MV-4-11 (cell line): Measurements from ENCODE around the gene MINDY4.

Experiments
- DNase-seq: peaks from one replicate; lab custom pipeline; 2025; lab: John Stamatoyannopoulos, UW

MINDY4 gene

DNA sequence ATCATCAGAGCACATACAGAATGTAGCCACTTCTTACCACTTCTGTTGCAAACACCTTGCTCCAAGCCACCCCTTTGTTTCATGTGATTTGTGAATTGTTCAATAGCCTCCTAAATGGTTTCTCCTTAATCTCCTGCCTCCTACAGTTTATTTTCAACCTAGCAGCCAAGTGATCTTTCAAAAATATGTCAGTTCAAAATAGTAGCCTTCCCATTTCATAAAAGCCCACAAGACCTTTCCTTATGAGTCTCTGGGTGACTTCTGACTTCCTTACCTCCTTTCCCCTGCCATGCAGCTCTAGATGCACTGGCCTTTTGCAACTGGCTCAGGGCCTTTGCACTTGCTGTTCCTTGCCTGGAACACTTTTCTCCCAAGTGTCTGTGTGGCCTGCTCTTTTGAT lies 4.8 kb downstream of the MINDY4 start:
- DNase-seq: no peak

DNA sequence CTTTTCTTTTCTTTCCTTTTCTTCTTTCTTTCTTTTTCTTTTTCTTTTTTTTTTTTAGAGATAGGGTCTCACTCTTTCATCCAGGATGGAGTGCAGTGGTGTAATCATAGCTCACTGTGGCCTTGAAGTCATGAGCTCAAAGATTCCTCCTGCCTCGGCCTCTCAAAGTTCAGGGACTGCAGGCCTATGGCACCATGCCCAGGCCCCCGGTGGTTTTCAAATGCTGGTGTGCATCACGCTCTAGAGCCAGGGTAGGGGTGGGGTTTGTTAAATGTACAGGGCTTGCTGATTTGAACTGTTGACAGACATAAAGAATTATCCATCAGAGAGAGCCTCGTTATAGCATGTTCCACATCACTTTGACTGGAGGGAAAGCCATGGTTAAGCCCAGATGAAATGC lies 5.8 kb downstream of the MINDY4 start:
- no peak for DNase-seq

DNA sequence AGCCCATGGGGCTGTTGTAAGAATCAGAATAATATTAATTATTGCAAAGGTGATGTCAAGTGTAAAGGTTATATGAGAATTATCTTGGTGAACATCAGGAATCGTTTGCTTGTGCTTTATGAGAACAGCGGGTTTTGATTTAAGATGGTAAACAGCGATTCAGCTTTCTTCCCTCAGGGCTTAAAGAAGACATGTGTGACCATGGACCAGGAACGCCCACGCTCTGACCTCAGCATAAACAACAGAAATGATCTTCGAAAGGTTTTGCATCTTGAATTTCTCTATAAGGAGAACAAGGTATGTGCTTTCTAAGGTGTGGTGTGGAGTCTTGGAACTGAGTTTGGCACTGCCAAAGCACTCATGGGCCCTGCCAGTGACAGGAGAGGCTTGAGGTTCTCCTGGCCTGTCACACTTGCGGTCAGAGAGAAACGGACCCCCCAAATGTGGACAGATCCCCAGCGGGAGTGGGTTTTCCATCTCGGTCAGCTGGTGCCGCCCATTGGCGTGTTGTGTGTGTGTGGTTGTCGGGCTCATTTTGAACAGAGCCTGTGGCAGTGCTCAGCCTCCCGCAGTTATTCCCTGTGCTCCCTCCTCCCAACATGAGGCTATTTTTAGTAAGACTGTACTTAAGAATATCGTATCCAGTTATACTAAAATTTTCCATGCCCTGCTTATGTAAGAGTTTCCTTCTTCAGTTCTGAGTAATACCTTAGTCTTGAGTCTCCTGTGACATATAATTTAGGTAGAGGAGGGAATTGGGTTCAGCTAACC lies 7.2 kb downstream of the MINDY4 start:
- no peak for DNase-seq

DNA sequence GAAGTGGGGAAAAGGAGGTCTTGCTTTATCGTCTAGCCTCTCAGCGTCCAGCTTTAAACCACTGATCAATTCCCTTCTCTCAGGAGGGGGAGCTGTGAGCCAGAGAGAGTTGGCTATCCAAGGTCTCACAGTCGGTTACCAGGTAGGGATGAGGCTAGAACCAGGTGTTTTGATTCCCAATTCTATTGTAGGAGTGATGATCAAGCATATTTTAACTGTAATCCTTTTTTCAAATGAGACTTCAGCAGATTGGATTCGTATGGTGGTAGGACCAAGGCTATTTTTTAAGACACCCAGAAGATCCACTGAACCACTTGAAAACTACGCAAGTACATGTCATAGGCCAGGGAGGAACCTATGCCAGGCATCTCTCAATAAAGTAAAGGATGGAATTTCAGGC lies 8.4 kb downstream of the MINDY4 start:
- no peak for DNase-seq

DNA sequence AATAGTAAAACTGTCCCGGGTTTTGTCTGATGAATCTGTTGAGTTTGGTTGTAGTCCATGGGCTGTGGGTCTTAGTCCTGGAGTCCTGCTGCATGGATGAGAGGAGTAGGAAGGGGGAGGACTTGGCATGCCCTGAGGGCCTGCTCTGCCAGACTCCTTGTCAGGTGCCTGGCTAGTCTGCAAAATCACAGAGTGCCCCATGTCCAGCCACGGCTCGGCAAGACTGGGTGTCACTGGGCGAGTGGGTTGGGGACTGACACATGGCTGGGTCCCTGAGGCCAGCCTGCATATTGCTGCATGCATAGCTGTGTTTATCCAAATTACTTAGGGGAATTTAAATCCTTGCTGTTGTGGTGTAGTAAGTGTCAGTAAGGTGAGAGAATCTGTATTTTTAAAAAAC lies 9.7 kb downstream of the MINDY4 start:
- DNase-seq: no peak

DNA sequence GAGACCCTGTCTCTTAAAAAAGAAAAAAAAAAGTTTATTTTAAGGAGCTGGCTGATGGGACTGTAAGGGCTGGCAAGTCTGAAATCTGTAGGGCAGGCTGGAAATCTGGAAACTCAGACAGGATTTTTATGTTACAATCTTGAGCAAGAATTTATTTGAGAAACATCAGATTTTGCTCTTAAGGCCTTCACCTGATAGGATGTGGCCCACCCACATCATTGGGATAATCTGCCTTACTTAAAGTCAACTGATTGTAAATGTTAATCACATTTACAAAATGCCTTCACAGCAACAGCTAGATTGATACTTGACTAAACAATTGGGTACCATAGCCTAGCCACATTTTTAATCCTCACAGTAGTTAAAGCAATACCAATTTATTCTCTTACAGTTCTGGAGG lies 11.5 kb downstream of the MINDY4 start:
- no peak for DNase-seq

DNA sequence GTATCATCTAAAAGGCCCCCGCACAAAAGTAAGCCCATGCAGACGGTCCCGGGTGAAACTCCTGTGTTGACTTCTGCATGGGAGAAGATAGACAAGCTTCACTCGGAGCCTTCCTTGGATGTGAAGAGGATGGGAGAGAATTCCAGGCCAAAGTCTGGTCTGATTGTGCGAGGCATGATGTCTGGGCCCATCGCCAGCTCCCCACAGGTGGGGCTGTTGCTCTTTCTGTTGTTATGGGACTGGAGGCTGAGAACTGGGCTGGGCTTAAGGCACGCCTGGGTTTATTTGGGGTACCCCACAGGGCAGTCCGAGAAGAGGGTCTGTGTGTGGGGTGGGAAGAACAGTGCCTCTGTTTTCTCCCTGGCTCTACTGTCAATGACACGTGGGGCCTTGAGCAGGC lies 14.6 kb downstream of the MINDY4 start:
- DNase-seq: no peak

DNA sequence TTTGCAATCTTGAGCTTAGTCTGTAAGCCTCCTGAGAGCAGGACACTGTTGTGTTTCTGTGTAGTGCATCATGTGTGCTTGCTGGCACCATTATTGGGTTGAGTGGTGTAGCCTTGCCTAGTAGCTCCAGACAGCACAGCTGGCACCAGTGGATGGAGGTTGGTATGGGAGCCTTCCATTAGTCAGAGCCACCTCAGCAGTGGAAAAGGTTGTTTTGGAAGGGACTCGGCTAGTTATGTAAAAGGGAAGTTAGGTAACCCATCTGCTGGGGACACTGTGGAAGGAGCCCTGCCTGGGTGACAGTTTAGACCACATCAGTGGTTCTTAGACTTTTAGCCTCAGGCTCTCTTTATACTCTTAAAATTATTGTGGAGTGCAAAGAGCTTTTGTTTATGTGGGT lies 16.3 kb downstream of the MINDY4 start:
- peak; percentile 57 for DNase-seq

DNA sequence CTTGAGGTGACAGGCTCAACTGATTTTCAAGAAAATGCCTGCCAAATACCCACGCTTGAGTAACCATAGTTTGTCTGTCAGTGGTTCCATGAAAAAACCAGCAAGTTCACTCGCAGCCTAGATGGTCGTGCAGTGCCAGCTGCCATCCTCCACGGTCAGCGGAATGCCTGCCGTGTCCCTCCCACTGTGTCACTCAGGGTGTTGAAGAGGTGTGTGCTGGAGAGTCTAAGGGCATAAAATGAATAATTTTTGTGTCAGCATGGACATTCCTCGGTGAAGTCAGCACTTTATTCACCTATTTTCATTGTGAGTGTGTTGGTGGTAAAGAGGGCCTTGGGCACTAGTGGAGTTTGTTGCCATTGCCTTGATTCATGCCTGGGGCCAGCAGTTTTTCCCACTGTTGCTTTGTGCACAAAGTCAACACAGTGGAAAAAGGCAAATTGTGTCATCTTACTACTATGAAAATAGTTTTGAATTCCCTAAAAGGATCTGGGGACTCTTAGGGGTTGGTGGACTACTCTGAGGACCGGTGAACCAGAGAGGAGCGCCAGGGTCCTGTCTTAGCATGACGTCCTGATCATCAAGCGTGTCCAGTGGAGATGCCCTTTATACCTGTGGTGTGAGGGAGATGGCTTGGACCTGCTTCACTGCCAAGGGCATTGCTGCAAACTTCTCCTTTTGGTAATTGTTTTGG lies 17.6 kb downstream of the MINDY4 start:
- no peak for DNase-seq

DNA sequence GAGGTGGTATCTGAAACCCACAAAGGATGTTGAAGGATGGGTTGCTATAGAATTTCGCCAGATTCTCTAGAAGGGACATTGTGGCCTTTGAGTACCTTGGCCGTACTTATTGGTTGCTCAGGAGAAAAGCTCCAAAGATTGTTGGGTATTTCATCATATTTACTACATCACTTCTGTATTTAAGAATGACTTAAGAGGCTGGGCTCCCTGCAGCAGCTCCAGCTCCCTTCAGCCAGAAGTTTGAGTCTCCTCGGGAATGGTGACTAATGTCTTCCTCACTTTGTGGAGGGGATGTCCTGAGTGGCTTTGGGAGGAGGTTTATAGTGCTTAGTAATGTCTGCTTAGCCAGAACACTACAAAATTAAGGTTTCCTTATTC lies 18.1 kb downstream of the MINDY4 start:
- DNase-seq: peak; percentile 57

DNA sequence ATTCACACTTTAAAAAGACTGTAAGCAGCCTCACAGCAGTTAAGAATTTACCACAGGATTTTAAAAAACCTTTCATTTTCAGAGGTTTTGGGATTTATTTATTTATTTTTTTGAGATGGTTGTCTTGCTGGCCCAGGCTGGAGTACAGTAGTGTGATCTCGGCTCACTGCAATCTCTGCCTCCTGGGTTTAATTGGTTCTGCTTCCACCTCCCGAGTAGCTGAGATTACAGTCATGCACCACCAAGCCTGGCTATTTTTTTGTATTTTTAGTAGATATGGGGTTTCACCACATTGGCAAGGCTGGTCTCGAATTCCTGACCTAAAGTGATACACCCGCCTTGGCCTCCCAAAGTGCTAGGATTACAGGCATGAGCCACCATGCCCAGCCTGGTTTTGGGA lies 19.1 kb downstream of the MINDY4 start:
- no peak for DNase-seq

DNA sequence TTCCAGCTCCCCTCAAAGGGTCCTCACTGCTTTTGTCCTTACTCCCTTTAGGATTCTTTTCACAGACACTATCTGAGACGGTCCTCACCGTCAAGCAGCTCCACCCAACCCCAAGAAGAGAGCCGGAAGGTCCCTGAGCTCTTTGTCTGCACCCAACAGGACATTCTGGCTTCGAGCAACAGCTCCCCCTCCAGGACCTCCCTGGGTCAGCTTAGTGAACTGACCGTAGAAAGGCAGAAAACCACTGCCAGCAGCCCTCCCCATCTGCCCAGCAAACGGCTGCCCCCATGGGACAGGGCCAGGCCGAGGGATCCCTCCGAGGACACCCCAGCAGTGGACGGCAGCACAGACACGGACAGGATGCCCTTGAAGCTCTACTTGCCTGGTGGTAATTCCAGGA lies 19.9 kb downstream of the MINDY4 start:
- DNase-seq: no peak

DNA sequence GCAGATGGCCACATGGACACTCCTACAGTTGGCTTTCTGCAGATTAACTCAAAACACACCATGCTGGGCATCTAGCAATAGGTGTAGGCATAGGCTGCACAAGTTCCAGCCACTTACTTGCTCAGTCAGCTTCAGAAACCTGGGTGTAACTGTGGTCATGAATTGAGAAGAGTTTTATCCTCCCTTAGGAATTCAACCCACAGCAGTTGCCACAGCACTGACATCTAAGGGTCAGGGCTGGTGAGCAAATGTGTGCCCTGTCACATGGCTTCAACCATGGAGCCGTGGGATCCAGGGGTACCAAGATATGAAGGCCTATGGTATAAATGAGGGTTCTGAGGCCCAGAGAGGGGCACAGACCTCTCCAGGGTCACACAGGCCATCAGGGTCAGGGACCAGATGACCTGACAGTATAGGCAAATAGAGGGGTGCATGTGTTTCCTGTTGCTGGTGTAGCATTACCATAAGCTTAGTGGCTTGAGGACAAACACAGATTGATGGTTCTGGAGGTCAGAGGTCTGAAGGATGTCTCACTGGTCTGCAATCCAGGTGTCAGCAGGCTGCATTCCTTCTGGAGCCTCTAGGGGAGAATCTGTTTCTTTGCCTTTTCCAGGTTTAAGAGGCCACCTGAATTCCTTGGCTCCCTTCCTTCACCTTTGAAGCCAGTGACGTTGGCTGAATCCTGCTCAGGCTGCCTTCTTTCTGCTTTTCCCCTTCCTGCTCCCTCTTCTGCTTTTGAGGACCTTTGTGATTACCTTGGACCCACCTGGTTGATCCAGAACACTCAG lies 24.1 kb downstream of the MINDY4 start:
- no peak for DNase-seq

DNA sequence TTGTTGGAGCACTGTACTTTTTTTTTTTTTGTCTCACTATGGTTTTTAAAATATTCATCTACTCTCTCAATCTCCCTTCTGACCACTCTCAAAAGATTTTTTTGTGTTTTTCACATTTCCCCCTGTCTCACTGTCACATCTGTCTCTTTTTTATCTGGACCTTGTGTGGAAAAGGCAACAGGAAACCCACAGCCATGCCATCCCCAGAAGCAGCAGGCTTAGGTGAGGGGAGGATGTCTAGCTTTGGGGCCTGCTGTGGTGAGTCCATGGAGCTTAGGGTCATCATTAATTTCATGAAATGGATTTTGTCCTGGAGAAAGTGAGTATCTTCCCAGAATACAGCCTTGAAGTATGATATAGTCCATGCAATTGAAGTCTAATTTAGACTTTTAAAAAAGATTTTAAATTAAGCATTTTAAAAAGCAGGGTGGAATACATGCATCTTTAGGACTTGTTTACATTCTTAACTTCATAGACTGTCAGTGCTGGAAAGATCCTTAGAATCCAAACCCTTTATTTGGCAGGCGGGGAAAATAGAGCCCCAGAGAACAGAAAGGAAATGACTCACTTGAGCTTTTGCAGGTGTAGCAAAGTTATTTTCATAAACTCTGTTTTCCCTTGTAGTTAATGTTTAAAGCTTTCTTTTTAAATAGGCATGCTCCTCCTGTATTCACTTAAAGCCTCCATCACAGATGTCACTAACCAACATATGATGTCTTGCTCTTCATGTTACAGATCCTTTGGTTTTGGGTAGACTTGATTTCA lies 25.1 kb downstream of the MINDY4 start:
- no peak for DNase-seq

DNA sequence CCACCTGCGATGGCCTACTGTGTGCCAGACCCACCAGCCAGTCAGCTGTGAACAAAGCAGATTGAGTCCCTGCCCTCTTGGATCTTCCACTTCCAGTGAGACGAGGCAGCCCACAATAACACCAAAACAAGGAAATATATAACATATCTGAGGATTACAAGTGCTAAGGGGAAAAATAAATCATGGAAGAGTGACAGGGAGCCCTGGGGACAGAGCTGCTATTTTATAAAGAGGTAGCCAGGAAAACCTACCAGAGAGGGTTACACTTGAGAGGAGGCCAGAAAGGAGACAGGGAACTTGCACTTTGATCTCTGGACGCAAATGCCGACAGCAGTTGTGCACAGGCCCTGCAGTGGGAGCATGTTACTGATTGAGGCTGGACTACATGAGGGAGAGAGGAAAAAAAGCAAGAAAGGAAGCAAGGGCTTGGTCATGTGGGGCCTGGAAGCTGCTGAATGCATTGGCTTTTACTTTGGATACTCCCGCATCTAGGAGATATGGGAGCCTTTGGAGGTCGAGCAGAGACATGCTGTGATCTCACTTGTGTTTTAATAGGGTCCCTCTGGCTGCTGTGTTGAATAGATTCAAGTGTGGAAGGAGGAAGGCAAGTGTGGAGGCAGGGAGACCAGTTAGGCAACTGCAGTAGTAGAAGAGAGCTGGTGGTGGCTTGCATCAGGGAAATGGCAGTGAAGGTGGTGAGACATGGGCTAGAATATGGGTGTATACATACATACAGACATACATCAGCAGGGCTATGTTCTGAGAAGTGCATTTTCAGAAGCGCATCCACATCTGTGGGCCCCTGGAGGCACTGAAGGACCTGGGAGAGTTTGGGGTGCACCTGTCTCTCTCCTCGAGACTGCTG lies 26.2 kb downstream of the MINDY4 start:
- no peak for DNase-seq

DNA sequence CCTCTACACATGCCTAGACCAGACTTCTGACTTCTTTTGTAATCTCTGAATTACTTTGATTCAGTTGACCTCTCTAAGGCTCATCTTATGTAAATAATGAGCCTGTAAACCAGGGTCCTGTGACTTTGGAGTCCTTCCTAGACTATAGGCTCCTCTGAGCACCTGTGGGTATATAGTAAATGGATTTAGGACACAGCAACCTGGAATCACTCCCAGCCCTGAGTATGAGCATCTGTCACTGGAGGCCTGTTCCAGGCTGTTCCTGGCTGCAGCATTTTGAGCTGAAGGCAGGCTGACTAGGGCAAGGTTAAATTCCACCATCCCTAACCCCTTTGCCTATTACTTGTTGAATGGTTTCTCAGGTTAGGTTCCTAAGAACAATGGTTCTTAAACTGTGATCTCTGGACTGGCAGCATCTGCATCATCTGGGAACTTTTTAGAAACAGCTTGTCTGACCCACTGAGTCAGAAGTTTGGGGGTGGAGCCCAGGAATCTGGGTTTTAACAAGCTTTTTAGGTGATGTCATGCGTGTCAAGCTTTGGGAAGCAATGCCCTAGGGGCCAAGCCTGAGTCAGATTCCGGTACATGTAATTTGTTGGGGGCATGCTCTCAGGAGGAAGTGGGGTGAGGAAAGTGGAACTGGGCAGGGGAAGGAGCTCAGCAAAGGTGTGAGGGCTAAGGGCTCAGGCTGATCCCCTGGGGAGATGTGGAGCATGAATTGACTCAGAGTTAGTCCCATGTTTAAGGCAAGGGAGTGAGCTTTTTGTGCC lies 28.2 kb downstream of the MINDY4 start:
- peak; percentile 64 for DNase-seq

DNA sequence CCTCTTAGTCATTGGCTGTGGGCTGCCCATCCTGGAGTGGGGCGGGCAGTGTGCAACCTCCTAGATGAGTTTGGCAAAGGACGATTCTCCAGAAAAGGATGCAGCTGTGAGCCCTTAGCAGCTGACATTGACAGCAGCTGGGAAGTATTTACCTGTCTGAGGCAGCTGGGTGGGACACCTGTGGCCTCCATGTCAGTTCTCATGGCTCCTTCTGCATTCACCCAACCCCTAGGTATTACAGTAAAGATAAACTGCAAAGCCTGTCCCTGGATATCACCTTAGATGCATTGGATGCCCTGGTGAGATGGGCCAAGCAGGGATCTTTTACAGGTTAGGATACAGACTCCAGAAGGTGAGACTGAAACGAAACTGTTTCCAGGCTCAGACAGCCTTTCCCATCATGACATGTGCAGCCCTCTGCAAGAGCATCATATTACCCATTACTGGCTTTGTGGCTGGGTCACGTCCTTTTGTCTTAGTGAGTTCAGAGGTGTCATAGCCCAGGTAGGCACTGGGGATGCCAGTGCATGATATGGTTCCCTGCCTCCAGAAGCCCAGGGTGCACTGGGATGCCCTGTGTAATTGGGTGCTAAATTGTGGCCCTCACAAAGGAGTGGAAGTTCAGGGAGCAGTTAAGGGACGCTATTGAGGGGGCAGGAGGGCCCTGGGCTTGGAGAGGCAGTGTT lies 28.9 kb downstream of the MINDY4 start:
- DNase-seq: no peak

DNA sequence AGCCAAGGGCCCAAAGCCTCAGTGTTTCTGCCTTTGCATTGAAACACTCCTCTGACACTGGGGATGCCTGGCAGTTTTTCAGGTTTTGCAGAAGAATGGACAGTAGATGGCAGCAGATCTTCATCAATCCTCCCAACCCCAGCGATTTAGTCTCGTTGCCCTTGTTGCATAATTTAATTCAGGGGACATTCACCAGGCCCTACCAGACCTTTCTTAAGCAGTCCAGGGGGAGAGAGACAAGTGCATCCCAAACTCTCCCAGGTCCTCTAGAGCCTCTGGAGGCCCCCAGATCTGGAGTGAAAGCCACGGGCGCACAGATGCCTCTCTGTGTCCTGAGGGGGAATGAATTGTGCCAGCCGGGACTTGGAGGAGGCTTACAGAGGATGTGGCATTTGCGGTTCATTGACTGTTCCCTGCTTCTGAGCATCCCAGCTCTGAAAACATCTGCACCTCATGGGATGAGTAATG lies 29.6 kb downstream of the MINDY4 start:
- peak; percentile 56 for DNase-seq

DNA sequence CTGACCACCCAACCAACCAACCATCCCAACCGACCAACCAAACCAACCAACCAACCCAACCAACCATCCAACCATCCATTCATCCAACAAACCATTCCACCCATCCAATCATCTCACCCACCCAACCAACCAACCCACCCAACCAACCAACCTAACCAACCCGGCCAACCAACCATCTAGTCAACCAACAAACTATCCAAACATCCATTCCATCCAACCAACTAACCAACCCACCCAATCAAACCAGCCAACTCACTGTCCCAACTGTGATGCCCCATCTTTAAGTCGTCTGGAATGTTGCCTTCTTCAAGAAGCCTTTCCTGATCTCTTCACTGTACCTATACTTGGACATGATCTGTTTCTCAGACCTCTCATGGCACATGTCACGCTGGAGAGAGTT lies 31.6 kb downstream of the MINDY4 start:
- no peak for DNase-seq
